Suppressor macrophage (primary cell): ENCODE results near the gene CENPF.
"Not testable (repeated sequence)": the region's sequence is repeated elsewhere in the genome, so short reads cannot be mapped to it uniquely, and the experiment has no call there.

ENCODE experiments used
- DNase-seq, 4 experiments: peaks; one replicate each; pipeline ENCODE4 v3.0.0-alpha.2; 2020 to 2022

Gene CENPF

GRCh38 chr1:214583113-214583512 is 19.9 kb upstream of the CENPF start:
- DNase-seq: no peak

DNA sequence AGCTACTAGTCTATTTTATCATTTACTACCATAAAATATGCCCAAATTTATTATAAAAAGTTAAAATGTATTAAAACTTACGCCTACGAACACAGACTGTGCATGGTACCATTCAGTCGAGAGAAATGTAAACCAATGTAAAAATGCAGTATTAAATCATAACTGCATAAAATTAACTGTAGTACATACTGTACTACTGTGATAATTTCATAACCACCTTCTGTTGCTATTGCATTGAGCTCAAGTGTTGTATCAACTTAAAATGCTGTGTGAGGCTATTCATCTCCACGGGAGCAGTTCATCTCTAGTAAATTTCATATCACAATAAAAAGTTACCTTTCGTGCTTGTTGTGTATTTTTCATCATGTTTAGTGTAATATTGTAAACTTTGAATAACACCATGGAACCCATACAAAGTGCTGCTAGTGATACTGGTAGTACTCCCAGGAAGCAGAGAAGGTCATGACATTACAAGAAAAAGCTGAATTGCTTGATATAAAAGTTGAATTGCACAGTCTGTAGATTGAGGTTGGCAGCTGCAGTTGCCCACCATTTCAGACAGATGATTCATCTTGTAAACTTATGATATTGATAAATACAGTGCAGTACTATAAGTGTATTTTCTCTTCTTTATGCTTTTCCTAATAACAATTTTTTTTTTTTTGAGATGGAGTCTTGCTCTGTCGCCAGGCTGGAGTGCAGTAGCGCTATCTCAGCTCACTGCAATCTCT is 19.0 kb upstream of the CENPF start:
- no peak for DNase-seq

- DNase-seq: peak in 1 of 4 experiments; percentile 13
Observed at GRCh38 chr1:214584805-214585766, 17.9 kb upstream of the CENPF start.

- no peak for DNase-seq
Observed at GRCh38 chr1:214586621-214587020, 16.4 kb upstream of the CENPF start.

- no peak for DNase-seq
Observed at GRCh38 chr1:214587165-214587564, 15.8 kb upstream of the CENPF start.

- no peak for DNase-seq
Observed at GRCh38 chr1:214588963-214589597, 13.9 kb upstream of the CENPF start.

DNA sequence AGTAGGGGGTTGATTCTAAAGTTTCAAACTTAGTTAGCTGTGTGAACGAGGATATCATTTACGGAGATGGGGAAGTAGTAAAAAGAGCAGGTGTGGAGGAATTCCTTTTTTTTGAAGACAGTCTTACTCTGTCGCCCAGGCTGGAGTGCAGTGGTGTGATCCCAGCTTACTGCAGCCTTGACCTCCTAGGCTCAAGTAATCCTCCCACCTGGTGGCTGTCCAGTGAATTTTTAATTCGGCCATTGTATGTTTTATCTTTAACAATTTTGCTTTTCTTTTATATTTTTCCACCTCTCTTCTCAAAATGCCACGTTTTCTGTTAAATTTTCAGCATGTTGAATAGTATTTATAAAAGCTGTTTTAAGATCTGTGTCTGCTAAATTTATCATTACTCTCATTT is 12.3 kb upstream of the CENPF start:
- DNase-seq: no peak

DNA sequence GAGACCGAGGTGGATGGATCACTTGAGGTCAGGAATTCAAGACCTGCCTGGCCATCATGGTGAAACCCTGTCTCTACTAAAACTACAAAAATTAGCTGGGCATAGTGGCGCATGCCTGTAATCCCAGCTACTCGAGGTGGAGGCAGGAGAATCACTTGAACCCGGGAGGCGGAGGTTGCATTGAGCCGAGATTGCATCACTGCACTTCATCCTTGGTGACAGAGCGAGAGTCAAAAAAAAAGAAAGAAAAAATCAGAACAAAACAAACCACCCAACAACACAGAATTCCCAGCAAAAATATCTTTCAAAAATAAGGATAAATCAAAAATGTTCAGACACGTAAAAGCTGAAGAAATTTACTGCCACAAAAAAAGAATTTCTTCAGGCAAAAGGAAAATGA is 11.1 kb upstream of the CENPF start:
- not testable (repeated sequence) for DNase-seq

DNA sequence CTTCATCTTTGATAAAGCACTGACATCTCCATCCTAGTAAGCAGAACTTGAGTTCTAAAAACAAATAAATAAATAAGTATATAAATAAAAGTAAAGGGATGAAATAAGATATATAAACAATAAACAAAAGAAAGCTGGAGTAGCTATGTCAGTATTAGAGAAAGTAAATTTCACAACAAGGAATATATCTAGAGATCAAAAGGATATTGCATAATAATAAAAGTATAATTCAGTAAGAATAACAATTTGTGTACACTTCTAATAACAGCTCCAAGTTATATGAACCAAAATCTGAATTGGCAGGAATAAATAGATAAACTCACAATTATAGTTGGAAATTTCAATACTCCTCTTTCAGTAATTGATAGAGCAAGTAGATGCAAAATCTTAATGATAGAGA is 9.8 kb upstream of the CENPF start:
- no peak for DNase-seq

DNA sequence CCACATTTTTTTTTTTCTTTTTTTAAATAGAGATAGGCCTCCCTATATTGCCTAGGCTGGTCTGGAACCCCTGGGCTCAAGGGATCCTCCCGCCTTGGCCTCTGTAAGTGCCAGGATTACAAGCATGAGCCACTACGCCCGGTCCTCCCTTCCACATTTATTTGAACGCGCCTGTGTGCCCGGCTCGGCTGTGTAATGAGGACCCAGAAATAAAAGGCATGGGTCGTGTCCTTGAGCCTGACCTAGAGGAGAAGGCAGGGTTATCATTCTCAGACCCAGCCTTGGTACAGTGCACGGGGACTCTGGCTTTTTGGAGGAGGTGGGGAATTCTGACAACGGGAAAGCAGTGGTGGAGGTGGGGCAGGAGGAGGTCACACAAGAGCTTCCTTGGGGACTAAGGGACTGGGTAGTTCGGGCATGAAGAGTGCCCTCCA is 841 bp downstream of the CENPF start:
- DNase-seq: peak in 1 of 4 experiments; percentile 10

GRCh38 chr1:214604523-214604922 is 1.5 kb downstream of the CENPF start:
- no peak for DNase-seq

DNA sequence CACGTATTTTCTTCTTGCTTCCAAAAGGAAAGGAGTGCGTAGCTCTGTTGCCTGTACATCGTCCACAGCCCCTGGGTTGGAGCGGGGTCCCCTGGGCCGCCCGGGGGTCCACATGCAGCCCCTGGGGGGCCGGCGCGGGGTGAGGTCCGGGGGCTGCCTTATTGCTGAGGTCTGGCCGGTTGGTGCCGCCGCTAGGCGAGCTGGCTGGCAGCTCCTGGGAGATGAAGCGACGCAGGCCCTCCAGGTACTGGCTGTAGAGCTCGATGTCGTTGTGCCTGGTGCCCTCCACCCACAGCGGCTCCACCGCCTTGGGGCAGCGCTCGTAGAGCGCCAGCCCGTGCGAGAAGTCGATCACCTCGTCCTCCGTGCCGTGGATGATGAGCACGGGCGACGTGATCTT is 2.5 kb downstream of the CENPF start:
- DNase-seq: not testable (repeated sequence)

GRCh38 chr1:214605933-214606925 is 3.2 kb downstream of the CENPF start:
- DNase-seq: not testable (repeated sequence)

DNA sequence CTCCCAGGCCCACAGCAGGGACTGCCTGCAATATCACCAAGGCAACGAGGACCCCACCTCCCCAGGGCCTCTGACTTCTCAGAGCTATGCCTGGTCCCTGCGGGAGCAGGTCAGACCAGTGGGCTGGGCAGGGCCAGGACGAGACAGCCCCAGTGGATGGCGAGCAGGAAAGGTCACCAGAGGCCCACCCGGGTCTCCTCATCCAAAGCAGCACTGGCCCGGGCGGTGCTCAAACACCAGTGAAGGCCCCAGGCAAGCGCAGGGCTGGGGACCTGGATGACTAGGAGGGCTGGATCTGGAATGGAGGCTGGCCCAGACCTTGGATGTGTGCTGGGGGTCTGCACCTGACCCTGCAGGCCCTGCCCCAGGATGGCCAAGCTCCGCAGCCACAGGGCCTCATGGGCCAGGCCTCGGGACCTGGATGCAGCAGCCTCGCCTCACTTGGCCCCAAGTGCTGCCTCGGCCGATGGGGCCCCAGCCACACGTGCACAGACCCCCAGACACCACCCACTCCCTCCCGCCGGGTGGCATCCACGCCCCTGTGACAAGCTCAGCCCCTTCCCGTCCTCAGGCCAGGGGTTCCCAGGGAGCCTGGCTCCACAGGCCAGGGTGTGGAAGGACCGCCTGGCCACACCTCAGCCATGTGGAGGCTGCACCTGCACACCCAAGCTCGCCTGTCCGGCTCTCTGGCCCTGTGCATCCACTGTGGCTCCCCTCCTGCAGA is 4.7 kb downstream of the CENPF start:
- DNase-seq: not testable (repeated sequence)

- DNase-seq: not testable (repeated sequence)
Observed at GRCh38 chr1:214608216-214608783, 5.3 kb downstream of the CENPF start.

DNA sequence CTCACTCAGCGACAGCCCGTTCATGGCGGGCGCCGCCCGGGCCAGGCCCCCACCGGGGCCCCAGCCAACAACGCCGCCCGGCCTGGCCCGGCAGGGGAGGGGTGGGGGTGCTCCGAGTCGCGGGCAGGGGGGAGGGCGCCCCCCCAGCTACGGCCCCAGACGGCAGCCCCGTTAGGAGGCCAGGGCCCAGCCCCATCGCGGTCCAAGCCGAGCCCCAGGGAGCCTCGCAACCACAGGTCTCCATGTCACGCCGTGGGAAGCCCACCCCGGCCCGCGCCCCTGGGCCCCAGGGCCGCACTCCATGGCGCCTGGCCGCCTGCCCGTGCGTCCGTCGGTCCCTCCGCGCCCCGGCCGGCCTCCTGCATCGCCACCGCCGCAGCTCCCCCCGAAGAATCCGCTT is 5.8 kb downstream of the CENPF start:
- not testable (repeated sequence) for DNase-seq

- no peak for DNase-seq
Observed at GRCh38 chr1:214609692-214610091, 6.7 kb downstream of the CENPF start.

- DNase-seq: not testable (repeated sequence)
Observed at GRCh38 chr1:214610136-214610535, 7.1 kb downstream of the CENPF start.

DNA sequence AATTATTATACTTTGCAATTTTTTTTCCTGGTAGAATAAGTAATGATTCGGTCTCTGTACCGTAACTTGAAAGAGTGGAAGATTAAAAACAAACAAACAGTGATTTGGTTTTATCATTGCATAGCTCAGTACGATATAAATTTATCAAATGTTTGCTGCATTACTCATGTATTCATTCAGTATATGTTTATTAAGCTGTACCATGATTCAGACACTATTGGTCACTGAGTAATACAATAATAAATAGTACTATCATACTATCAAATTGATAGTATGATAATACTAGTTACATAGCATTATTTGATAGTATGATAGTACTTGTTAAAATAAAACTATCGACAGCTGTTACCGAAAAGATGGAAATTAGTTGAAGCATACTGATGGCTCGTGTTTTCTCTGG is 12.1 kb downstream of the CENPF start:
- DNase-seq: no peak

DNA sequence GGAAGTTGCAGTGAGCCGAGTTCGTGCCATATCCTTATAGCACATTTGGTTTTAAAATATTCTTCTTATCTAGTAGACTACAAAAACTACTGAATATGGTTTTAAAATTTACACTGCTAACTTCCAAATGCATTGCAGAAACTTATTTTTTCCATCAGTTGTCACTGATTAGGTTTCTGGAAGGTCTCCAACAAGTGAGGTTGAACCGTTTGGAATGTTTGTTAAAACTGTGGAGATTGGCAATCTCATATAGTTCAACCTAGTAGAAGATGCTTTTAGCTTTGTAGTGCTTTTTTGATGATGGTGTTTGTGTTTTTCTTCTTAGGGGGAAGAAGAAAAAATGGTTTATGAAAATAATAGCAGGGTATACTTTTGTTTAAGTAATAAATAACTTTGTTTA is 12.9 kb downstream of the CENPF start:
- no peak for DNase-seq

GRCh38 chr1:214617246-214617645 is 14.3 kb downstream of the CENPF start:
- DNase-seq: no peak
